Smooth muscle cell (in vitro differentiated cells): ENCODE measurements around the gene DDN. TPM values are rescaled to one million over a fixed set of nuclear protein-coding genes. Genes with fewer than 3 reads are reported as not detected.
A peak's percentile ranks its signal among the peaks of the same experiment; 100 is the strongest.

Experiments used
- DNase-seq: peaks from one replicate; lab custom pipeline; 2025; ENCODE audit not compliant: unreplicated experiment; lab: John Stamatoyannopoulos, UW
- H2AFZ ChIP-seq: fragments of 200-600 bp; sonication (generic); 2 replicates; pipeline ENCODE4 v1.6.0; 2016; ENCODE audit warnings: antibody characterized with exemption, low read depth, mild to moderate bottlenecking
- H3F3A ChIP-seq: fragments of 200-600 bp; sonication (generic); 2 replicates; pipeline ENCODE4 v1.6.0; 2017; ENCODE audit warnings: antibody characterized with exemption, low read depth
- H3K27ac ChIP-seq: fragments of 200-600 bp; sonication (generic); 2 replicates; pipeline ENCODE4 v1.5.1; 2016; ENCODE audit warnings: low read depth, mild to moderate bottlenecking
- H3K27me3 ChIP-seq: fragments of 200-600 bp; sonication (generic); 2 replicates; pipeline ENCODE4 v1.6.1; 2016; ENCODE audit warnings: low read depth, mild to moderate bottlenecking
- H3K36me3 ChIP-seq: fragments of 200-600 bp; sonication (generic); 2 replicates; pipeline ENCODE4 v1.5.1; 2016; ENCODE audit warnings: low read depth
- H3K4me1 ChIP-seq: fragments of 200-600 bp; sonication (generic); 2 replicates; pipeline ENCODE4 v1.5.1; 2016; ENCODE audit warnings: low read depth
- H3K4me2 ChIP-seq: fragments of 200-600 bp; sonication (generic); 2 replicates; pipeline ENCODE4 v1.6.0; 2016; ENCODE audit warnings: mild to moderate bottlenecking
- H3K4me3 ChIP-seq: fragments of 200-600 bp; sonication (generic); 2 replicates; pipeline ENCODE4 v1.5.1; 2016; ENCODE audit warnings: mild to moderate bottlenecking
- H3K79me2 ChIP-seq: fragments of 200-600 bp; sonication (generic); 2 replicates; pipeline ENCODE4 v1.6.0; 2016; ENCODE audit warnings: low read depth, mild to moderate bottlenecking
- H3K9ac ChIP-seq: fragments of 200-600 bp; sonication (generic); 2 replicates; pipeline ENCODE4 v1.6.0; 2016; ENCODE audit warnings: low read depth
- H3K9me3 ChIP-seq: fragments of 200-600 bp; sonication (generic); replicated peaks from 2 replicates; pipeline ENCODE4 v1.5.1; 2016; ENCODE audit warnings: low read depth
- H4K20me1 ChIP-seq: fragments of 200-600 bp; sonication (generic); 2 replicates; pipeline ENCODE4 v1.6.0; 2016; ENCODE audit warnings: low read depth
- CTCF ChIP-seq: fragments of 200-600 bp; sonication (generic); IDR thresholded peaks from 2 replicates; pipeline ENCODE4 v1.5.1; 2017; ENCODE audit warnings: borderline replicate concordance, mild to moderate bottlenecking, antibody characterized with exemption; ENCODE audit not compliant: insufficient read depth, poor library complexity, severe bottlenecking
- WGBS: methylation state at CpG from one replicate; pipeline ENCODE4 v1.1.7; 2016; ENCODE audit warnings: low lambda C conversion rate; 5-methylcytosine and 5-hydroxymethylcytosine counted together
- polyA plus RNA-seq: library from polyadenylated mRNA; unstranded; fragments of >200 nt; fragmentation: Nextera tagmentation; extraction: Ambion mirVana; gene quantifications from 2 replicates; pipeline ENCODE4 v1.2.1, GENCODE V29; 2016
- total RNA-seq: library from RNA; depleted of rRNA; stranded (reverse); fragments of >200 nt; gene quantifications from 2 replicates; pipeline ENCODE4 v1.2.3, GENCODE V29; 2014

DDN gene
- total and polyA plus RNA-seq, 2 experiments from 2014 or later, result 0.03 to 0.13 TPM

GRCh38 chr12:48982397-48983080 lies 16.6 kb downstream of the DDN start:
- Histone ChIP-seq H3K4me1 (peaks cover 17% of the 10 kb centered on the region), H3K4me3 (no peak overlapping the region), H3K36me3 (no peaks in the 10 kb centered on the region), H3K27ac (no peak overlapping the region), H3K27me3 (peaks cover 98% of the 10 kb centered on the region), H3K79me2 (no peaks in the 10 kb centered on the region), H3K4me2 (no peak overlapping the region), H4K20me1 (no peaks in the 10 kb centered on the region), H3K9me3 (no peaks in the 10 kb centered on the region), H3F3A (no peaks in the 10 kb centered on the region), H3K9ac (no peak overlapping the region), H2AFZ (no peak overlapping the region)
- 76% methylated on average over 6 of the region's 6 CpGs for WGBS
- TF ChIP-seq CTCF, result no peak
- no peak for DNase-seq

- Histone ChIP-seq H3K79me2 (no peaks in the 10 kb centered on the region), H2AFZ (no peak overlapping the region), H4K20me1 (no peaks in the 10 kb centered on the region), H3K9ac (no peak overlapping the region), H3K9me3 (no peaks in the 10 kb centered on the region), H3K4me2 (peak overlapping the region; percentile 65), H3K4me1 (peaks cover 17% of the 10 kb centered on the region), H3K27ac (no peak overlapping the region), H3F3A (no peaks in the 10 kb centered on the region), H3K4me3 (no peak overlapping the region), H3K27me3 (peaks cover 98% of the 10 kb centered on the region), H3K36me3 (no peaks in the 10 kb centered on the region)
- DNase-seq, result no peak
- 24% methylated on average over 13 of the region's 13 CpGs for WGBS
- no peak for TF ChIP-seq CTCF
Observed at GRCh38 chr12:48981757-48982157, 17.4 kb downstream of the DDN start.

- H2AFZ ChIP-seq, result no peak overlapping the region
Observed at GRCh38 chr12:48980953-48981756, 18.0 kb downstream of the DDN start.

More at GRCh38 chr12:48980953-48981756, 18.0 kb downstream of the DDN start:
- Histone ChIP-seq H3F3A (no peaks in the 10 kb centered on the region), H3K9me3 (no peaks in the 10 kb centered on the region), H3K4me3 (peak overlapping the region; percentile 22), H3K4me1 (peaks cover 17% of the 10 kb centered on the region), H3K27me3 (peaks cover 98% of the 10 kb centered on the region), H3K79me2 (no peaks in the 10 kb centered on the region), H3K9ac (no peak overlapping the region), H3K4me2 (peak overlapping the region; percentile 65), H3K36me3 (no peaks in the 10 kb centered on the region), H3K27ac (no peak overlapping the region), H4K20me1 (no peaks in the 10 kb centered on the region)
- peak; percentile 9 for TF ChIP-seq CTCF
- 6% methylated on average over 55 of the region's 91 CpGs for WGBS
- DNase-seq, result no peak
